GM23248 (cell line): ENCODE results near the gene DMC1.

Source experiments
- EZH2 ChIP-seq: fragments of 200-600 bp; sonication (generic); IDR thresholded peaks from 2 replicates; pipeline ENCODE4 v1.6.1; 2018; ENCODE audit warnings: antibody characterized with exemption, mild to moderate bottlenecking; ENCODE audit not compliant: insufficient read depth, poor library complexity, severe bottlenecking
- EZH2phosphoT487 ChIP-seq: fragments of 200-600 bp; sonication (generic); IDR thresholded peaks from 2 replicates; pipeline ENCODE4 v1.6.1; 2018; ENCODE audit warnings: antibody characterized with exemption, moderate library complexity, mild to moderate bottlenecking, low read depth; ENCODE audit not compliant: insufficient read depth

DNA sequence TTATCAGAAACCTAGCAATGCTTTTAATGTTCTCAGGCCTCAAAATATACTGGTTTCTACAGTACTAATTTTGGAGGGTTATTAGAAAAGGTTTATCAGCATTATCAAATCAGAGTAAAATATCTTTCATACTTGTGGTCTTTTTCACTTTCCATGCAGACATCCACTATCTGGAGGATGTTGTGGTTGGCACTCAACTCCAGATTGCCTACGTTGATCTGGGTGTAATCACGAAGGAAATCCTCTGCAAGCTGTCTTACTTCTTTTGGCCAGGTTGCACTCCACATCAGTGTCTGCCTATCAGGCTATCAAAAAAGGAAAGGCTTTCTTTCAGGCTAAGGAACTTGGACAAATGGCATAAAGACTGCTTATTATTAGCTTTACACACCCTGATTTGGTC lies 75.5 kb downstream of the DMC1 start:
- TF ChIP-seq EZH2: no peak
- no peak for TF ChIP-seq EZH2phosphoT487
